HEK293T (cell line): ENCODE data around the gene NRM.

Source experiments
- CTCF ChIA-PET: fragments of 350-600 bp; formaldehyde crosslinking; extraction: SDS; loops from one replicate; lab custom pipeline; 2021; ENCODE audit warnings: antibody characterized with exemption, inconsistent platforms; lab: Yijun Ruan, JAX
- POLR2A ChIA-PET: fragments of 350-600 bp; formaldehyde crosslinking; extraction: SDS; loops from one replicate; lab custom pipeline; 2020; ENCODE audit warnings: antibody characterized with exemption, inconsistent platforms; lab: Yijun Ruan, JAX
- DNase-seq: peaks from one replicate; pipeline ENCODE4 v3.0.0; 2012; ENCODE audit warnings: mixed read lengths; ENCODE audit errors: extremely low spot score
- ARNT ChIP-seq: fragments of 450-650 bp; IDR thresholded peaks from 2 replicates; pipeline ENCODE4 v1.6.1; 2017; ENCODE audit warnings: mild to moderate bottlenecking
- BHLHE40 ChIP-seq: fragments of 450-650 bp; IDR thresholded peaks from 2 replicates; pipeline ENCODE4 v1.6.1; 2016; ENCODE audit warnings: mild to moderate bottlenecking, moderate library complexity, borderline replicate concordance
- CTBP1 ChIP-seq: fragments of 450-650 bp; IDR thresholded peaks from 2 replicates; pipeline ENCODE4 v1.6.1; 2016; ENCODE audit warnings: borderline replicate concordance
- ELF4 ChIP-seq: fragments of 450-650 bp; IDR thresholded peaks from 2 replicates; pipeline ENCODE4 v1.6.1; 2017; ENCODE audit warnings: antibody characterized with exemption
- FOXA1 ChIP-seq: fragments of 450-650 bp; IDR thresholded peaks from 2 replicates; pipeline ENCODE4 v1.6.1; 2016; ENCODE audit warnings: mild to moderate bottlenecking
- FOXK2 ChIP-seq: fragments of 450-650 bp; IDR thresholded peaks from 2 replicates; pipeline ENCODE4 v1.6.1; 2016; ENCODE audit warnings: mild to moderate bottlenecking
- FOXM1 ChIP-seq: fragments of 450-650 bp; IDR thresholded peaks from 2 replicates; pipeline ENCODE4 v1.6.1; 2017; ENCODE audit warnings: mild to moderate bottlenecking, borderline replicate concordance
- HDGF ChIP-seq: fragments of 450-650 bp; IDR thresholded peaks from 2 replicates; pipeline ENCODE4 v1.6.1; 2017; ENCODE audit warnings: antibody characterized with exemption, borderline replicate concordance
- L3MBTL2 ChIP-seq: fragments of 450-650 bp; conservative IDR thresholded peaks from 2 replicates; pipeline ENCODE4 v1.6.1; 2016; ENCODE audit warnings: mild to moderate bottlenecking
- LEF1 ChIP-seq: fragments of 450-650 bp; IDR thresholded peaks from 2 replicates; pipeline ENCODE4 v1.6.1; 2017; ENCODE audit warnings: mild to moderate bottlenecking, borderline replicate concordance
- NFRKB ChIP-seq: fragments of 450-650 bp; IDR thresholded peaks from 2 replicates; pipeline ENCODE4 v1.6.1; 2016; ENCODE audit warnings: mild to moderate bottlenecking, moderate library complexity
- PKNOX1 ChIP-seq: fragments of 450-650 bp; IDR thresholded peaks from 2 replicates; pipeline ENCODE4 v1.6.1; 2016
- SP1 ChIP-seq: fragments of 450-650 bp; IDR thresholded peaks from 2 replicates; pipeline ENCODE4 v1.6.1; 2017
- SUZ12 ChIP-seq: fragments of 450-650 bp; IDR thresholded peaks from 2 replicates; pipeline ENCODE4 v1.6.1; 2016; ENCODE audit warnings: mild to moderate bottlenecking
- TARDBP ChIP-seq: fragments of 450-650 bp; IDR thresholded peaks from 2 replicates; pipeline ENCODE4 v1.6.1; 2016
- ZNF384 ChIP-seq: fragments of 450-650 bp; IDR thresholded peaks from 2 replicates; pipeline ENCODE4 v1.6.1; 2016

Gene NRM

DNA sequence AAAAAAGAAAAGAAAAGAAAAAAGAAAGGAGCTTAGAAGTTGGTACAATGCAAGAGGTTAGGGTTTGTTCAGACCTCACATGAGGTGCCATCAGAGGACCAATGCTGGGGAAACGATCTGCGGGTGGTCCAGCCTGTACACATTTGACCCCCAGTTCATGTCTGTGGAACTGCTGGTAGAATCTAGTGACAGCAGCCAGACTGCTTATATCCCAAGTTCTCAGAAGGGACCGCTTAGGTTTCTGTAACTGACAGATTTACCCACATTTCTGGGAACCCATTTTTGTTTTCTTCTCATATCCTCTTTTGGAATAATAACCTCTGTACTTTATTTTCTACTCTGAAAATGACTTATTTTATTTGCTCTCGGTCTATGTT lies 9.0 kb downstream of the NRM start:
- ChIA-PET CTCF (interaction anchor here (0.7 to 5.5 kb wide), 5 partner anchors 9 to 405 kb away, joined by 3 to 88 read pairs (median 5); partner anchors contain the start of genes DHX16 and TUBB), POLR2A (interaction anchor here (0.6 to 1.7 kb wide), 7 partner anchors 9 to 49 kb away, joined by 3 to 15 read pairs (median 5); partner anchors contain the start of genes DHX16, MDC1, NRM and TUBB)
- no peak for TF ChIP-seq SUZ12
- TF ChIP-seq PKNOX1: no peak
- TF ChIP-seq CTBP1: no peak
- TF ChIP-seq LEF1: no peak
- no peak for TF ChIP-seq FOXK2
- no peak for TF ChIP-seq ARNT
- TF ChIP-seq FOXA1: no peak
- TF ChIP-seq HDGF: no peak
- no peak for TF ChIP-seq ELF4
- no peak for TF ChIP-seq NFRKB
- no peak for TF ChIP-seq FOXM1
- TF ChIP-seq SP1: no peak
- no peak for TF ChIP-seq ZNF384
- no peak for TF ChIP-seq TARDBP
- no peak for TF ChIP-seq BHLHE40
- no peak for TF ChIP-seq L3MBTL2
- no peak for DNase-seq

- no peak for DNase-seq
- ChIA-PET POLR2A (interaction anchor here (1.2 to 2.7 kb wide), 6 partner anchors 8 to 51 kb away, joined by 4 to 25 read pairs (median 7); partner anchors contain the start of genes MDC1 and TUBB), CTCF (interaction anchor here (0.8 to 5.5 kb wide), 9 partner anchors 8 to 391 kb away, joined by 3 to 88 read pairs (median 7); partner anchors contain the start of gene TUBB)
- no peak for TF ChIP-seq ZNF384
- no peak for TF ChIP-seq PKNOX1
- no peak for TF ChIP-seq BHLHE40
- TF ChIP-seq ARNT: no peak
- TF ChIP-seq FOXA1: no peak
- TF ChIP-seq HDGF: no peak
- TF ChIP-seq L3MBTL2: no peak
- TF ChIP-seq ELF4: no peak
- no peak for TF ChIP-seq SP1
- no peak for TF ChIP-seq FOXK2
- no peak for TF ChIP-seq TARDBP
- TF ChIP-seq FOXM1: no peak
- TF ChIP-seq SUZ12: no peak
- TF ChIP-seq CTBP1: no peak
- TF ChIP-seq LEF1: no peak
- no peak for TF ChIP-seq NFRKB
Observed at GRCh38 chr6:30679765-30680535, 10.8 kb downstream of the NRM start.

GRCh38 chr6:30678964-30679726 lies 11.6 kb downstream of the NRM start:
- ChIA-PET CTCF (interaction anchor here (0.6 to 5.5 kb wide), 19 partner anchors 9 to 391 kb away, joined by 3 to 88 read pairs (median 4); partner anchors contain the start of genes MDC1, MRPS18B and TUBB), POLR2A (interaction anchor here (0.9 to 2.7 kb wide), 10 partner anchors 8 to 65 kb away, joined by 3 to 25 read pairs (median 4); partner anchors contain the start of genes MDC1, NRM and TUBB)
- DNase-seq: peak; percentile 85
- TF ChIP-seq SUZ12 (no peak), NFRKB (no peak), PKNOX1 (no peak), LEF1 (no peak), HDGF (no peak), BHLHE40 (no peak), FOXM1 (no peak), SP1 (no peak), CTBP1 (no peak), ELF4 (no peak), FOXA1 (no peak), ZNF384 (no peak)

DNA sequence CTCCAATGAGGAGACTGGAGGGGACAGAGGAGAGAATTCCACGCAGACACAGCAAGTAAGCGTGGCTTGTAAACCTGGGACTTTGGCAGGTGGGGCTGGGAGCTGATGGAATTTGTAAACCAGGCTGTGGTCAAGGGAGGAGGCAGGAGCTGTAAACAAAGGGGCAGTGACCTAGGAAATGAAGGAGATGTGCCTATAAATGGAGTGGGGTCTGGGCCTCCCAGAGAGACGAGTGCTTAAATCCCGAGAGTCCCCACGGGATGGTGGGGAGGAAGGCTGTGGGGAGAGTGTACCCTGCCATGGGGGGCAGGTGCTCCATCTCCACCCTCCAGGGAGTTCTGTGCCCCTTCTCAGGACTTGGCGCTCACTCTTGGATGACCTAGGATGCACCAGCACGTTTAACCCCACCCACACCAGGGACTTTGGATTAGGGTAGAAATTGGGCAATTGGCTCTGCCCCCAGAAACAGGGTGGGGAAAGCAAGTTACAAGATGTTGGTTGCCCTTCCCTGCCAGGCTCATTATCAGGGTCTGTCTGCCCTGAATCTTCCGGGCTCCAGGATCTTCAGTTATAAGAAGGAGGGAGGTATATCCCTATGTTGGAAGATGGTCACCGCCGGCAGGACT lies 14.0 kb downstream of the NRM start:
- CTCF ChIA-PET: interaction anchor here (0.7 to 0.8 kb wide), 2 partner anchors 132 to 774 kb away, joined by 3 read pairs; no protein-coding TSS in a partner anchor
- TF ChIP-seq L3MBTL2 (no peak), SUZ12 (no peak), ARNT (no peak), CTBP1 (no peak), TARDBP (no peak), ELF4 (no peak), PKNOX1 (no peak), LEF1 (no peak), SP1 (no peak), NFRKB (no peak), FOXK2 (no peak), HDGF (no peak), FOXM1 (no peak), ZNF384 (no peak), BHLHE40 (no peak), FOXA1 (no peak)
- POLR2A ChIA-PET: interaction anchor here (1.1 kb wide), 1 partner anchor 40 kb away, joined by 3 read pairs; the partner anchor contains the start of gene MDC1
- DNase-seq: no peak
